Measurements from ENCODE around the gene ZNF580. TPM values are rescaled to one million over a fixed set of nuclear protein-coding genes. Genes with fewer than 3 reads are reported as not detected.

Gene ZNF580
- total and polyA plus RNA-seq, 8 donors, result 12.7 to 40.5 (median 18.7) TPM

- TF ChIP-seq CTCF (IDR thresholded peaks at IDR 0.05), result no peak
- Histone ChIP-seq H3K27me3 (no peaks in the 10 kb centered on the region), H3K36me3 (no peaks in the 10 kb centered on the region), H3K4me1 (peaks cover 6 to 12% (median 7%) of the 10 kb centered on the region in 3 donors), H3K27ac (no peak overlapping the region), H3K4me3 (no peak overlapping the region), H3K9me3 (no peaks in the 10 kb centered on the region)
- 52 to 56% methylated on average over 5 of the region's 5 CpGs for WGBS, 2 donors
- FAIRE-seq (no peak), DNase-seq (no peak), ATAC-seq (no peak)
- intact Hi-C loops (cut with DNase I), result no loop called here
Measured at GRCh38 chr19:55645512-55645881, 4.7 kb downstream of the ZNF580 start.

GRCh38 chr19:55646889-55647731 is 6.3 kb downstream of the ZNF580 start:
- peak overlapping the region in 3 of 4 donors; percentile 81 to 91 (median 90) for H3K4me3 ChIP-seq
- ATAC-seq (no peak), FAIRE-seq (no peak), DNase-seq (peak in 2 of 6 donors; percentile 23 to 46)
- peak overlapping the region in 3 of 4 donors; percentile 1 to 68 (median 60) for H3K27ac ChIP-seq
- intact Hi-C loops (cut with DNase I), result no loop called here
- no peaks in the 10 kb centered on the region for H3K27me3 ChIP-seq
- no peaks in the 10 kb centered on the region for H3K9me3 ChIP-seq
- TF ChIP-seq CTCF (IDR thresholded peaks at IDR 0.05), result no peak
- WGBS, 2 donors, result 30 to 32% methylated on average over 14 of the region's 14 CpGs
- H3K4me1 ChIP-seq, result peaks cover 6 to 12% (median 7%) of the 10 kb centered on the region in 3 donors
- H3K36me3 ChIP-seq, result no peaks in the 10 kb centered on the region

- Histone ChIP-seq H3K27ac (peak within 1 kb of the TSS; percentile 46 to 68 (median 62)), H3K36me3 (no peaks in the 10 kb centered on the region), H3K4me3 (peak within 1 kb of the TSS; percentile 81 to 93 (median 90)), H3K27me3 (no peaks in the 10 kb centered on the region), H3K9me3 (no peaks in the 10 kb centered on the region), H3K4me1 (peaks cover 3 to 12% (median 6%) of the 10 kb centered on the region in 3 donors)
- 1% methylated on average over 63 to 87 of the region's 87 CpGs for WGBS, 2 donors
- DNase-seq (peak; percentile 63 to 88 (median 74)), FAIRE-seq (no peak), ATAC-seq (peak; percentile 70 to 73 (median 71))
- intact Hi-C loops (cut with DNase I), result no loop called here
- TF ChIP-seq CTCF (IDR thresholded peaks at IDR 0.05), result no peak
Measured at GRCh38 chr19:55647732-55648584, 7.2 kb downstream of the ZNF580 start, which contains the start of gene CCDC106. Gene CCDC106, plus strand, starts transcription at chr19:55648212. Its CDS starts 835 bp downstream, at chr19:55649047.

GRCh38 chr19:55648585-55649267 is 7.9 kb downstream of the ZNF580 start:
- peak overlapping the region; percentile 81 to 93 (median 90) for H3K4me3 ChIP-seq
- ATAC-seq (no peak), DNase-seq (peak in 2 of 6 donors; percentile 50 to 75), FAIRE-seq (no peak)
- WGBS, 2 donors, result 36 to 40% methylated on average over 25 of the region's 25 CpGs
- no peaks in the 10 kb centered on the region for H3K27me3 ChIP-seq
- no peak for TF ChIP-seq CTCF (IDR thresholded peaks at IDR 0.05)
- H3K4me1 ChIP-seq, result peaks cover 3 to 12% (median 6%) of the 10 kb centered on the region in 3 donors
- H3K9me3 ChIP-seq, result no peaks in the 10 kb centered on the region
- intact Hi-C loops (cut with DNase I), result no loop called here
- H3K36me3 ChIP-seq, result no peaks in the 10 kb centered on the region
- peak overlapping the region; percentile 46 to 68 (median 62) for H3K27ac ChIP-seq
